Activated CD4-positive, alpha-beta memory T cell treated with anti-CD3 and anti-CD28 coated beads for 36 hours (primary cell): ENCODE data around the gene MAPK8IP3. TPM values are rescaled to one million over a fixed set of nuclear protein-coding genes. Genes with fewer than 3 reads are reported as not detected.
"Not testable (repeated sequence)": the region's sequence is repeated elsewhere in the genome, so short reads cannot be mapped to it uniquely, and the experiment has no call there.

ENCODE experiments used
- CTCF ChIA-PET: fragments of 350-600 bp; sonication (Branson Sonifier 250); formaldehyde crosslinking; loops from one replicate; lab custom pipeline; 2021; ENCODE audit warnings: antibody characterized with exemption, inconsistent platforms; lab: Charles Lee
- POLR2A ChIA-PET: fragments of 350-600 bp; sonication (Branson Sonifier 250); formaldehyde crosslinking; loops from one replicate; lab custom pipeline; 2021; ENCODE audit warnings: antibody characterized with exemption; lab: Charles Lee
- DNase-seq: peaks from one replicate; pipeline ENCODE4 v3.0.0-alpha.2; 2020
- H3K27ac Mint-ChIP-seq: one replicate; pipeline ENCODE4 v1.8.0; 2021; ENCODE audit warnings: mixed read lengths
- H3K27me3 Mint-ChIP-seq: one replicate; pipeline ENCODE4 v1.8.0; 2021; ENCODE audit warnings: mixed read lengths
- H3K36me3 Mint-ChIP-seq: one replicate; pipeline ENCODE4 v1.8.0; 2021; ENCODE audit warnings: mixed read lengths
- H3K4me1 Mint-ChIP-seq: one replicate; pipeline ENCODE4 v1.8.0; 2021; ENCODE audit warnings: low read depth, mixed read lengths
- H3K4me3 Mint-ChIP-seq: one replicate; pipeline ENCODE4 v1.8.0; 2021; ENCODE audit warnings: mild to moderate bottlenecking, mixed read lengths
- H3K9me3 Mint-ChIP-seq: one replicate; pipeline ENCODE4 v1.8.0; 2021; ENCODE audit warnings: mixed read lengths
- intact Hi-C: fragments of 100-400 bp; cut with micrococcal nuclease; formaldehyde crosslinking; loops from one replicate; pipeline ENCODE4 v1.15.1; 2023
- total RNA-seq, 2 experiments: library from RNA; stranded (reverse); gene quantifications; one replicate each; pipeline ENCODE4 v1.2.3, GENCODE V29; 2021

The MAPK8IP3 gene
- total RNA-seq, 2 experiments from 2014 or later: 51.7 to 56.8 TPM

GRCh38 chr16:1789643-1790045 is 83.6 kb downstream of the MAPK8IP3 start:
- intact Hi-C loops: no loop called here
- Mint-ChIP-seq H3K4me3 (no peak overlapping the region), H3K9me3 (no peaks in the 10 kb centered on the region), H3K27me3 (no peaks in the 10 kb centered on the region), H3K4me1 (peaks cover 5% of the 10 kb centered on the region), H3K27ac (no peak overlapping the region), H3K36me3 (peaks cover 5% of the 10 kb centered on the region)
- no peak for DNase-seq
- ChIA-PET CTCF (no interaction called here), POLR2A (no interaction called here)

- CTCF ChIA-PET: no interaction called here
- Mint-ChIP-seq H3K36me3 (peaks cover 5% of the 10 kb centered on the region), H3K27me3 (no peaks in the 10 kb centered on the region)
These were observed 84.2 kb downstream of the MAPK8IP3 start for GRCh38 chr16:1790261-1790610.

DNA sequence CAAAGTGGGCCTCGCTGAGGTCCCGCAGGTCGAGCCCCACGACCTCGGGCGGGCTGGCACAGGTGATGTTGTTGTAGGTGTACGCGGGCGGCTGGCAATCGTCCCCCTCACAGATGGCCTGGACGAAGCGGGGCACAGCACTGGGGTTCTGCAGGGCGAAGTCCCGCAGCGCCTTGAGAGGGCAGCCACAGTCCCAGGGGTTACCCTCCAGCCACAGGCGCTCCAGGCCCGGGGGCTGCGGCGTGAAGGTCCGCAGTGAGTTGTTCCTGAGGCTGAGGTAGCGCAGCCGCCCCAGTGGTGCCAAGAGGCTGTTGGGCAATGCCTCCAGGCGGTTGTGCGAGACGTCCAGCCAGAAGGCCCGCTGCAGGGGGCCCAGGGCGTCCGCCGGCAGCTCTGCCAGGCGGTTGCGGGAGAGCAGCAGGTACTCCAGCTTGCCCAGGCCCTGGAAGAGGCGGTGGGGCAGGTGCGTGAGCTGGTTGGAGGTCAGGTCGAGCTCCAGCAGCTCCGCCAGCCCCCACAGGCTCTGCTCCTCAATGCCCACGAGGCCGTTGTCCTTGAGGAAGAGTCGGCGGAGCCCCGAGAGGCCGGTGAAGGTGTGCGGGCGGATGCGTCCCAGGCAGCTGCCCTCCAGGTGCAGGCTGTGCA is 84.7 kb downstream of the MAPK8IP3 start:
- H3K4me1 Mint-ChIP-seq: no peaks in the 10 kb centered on the region
- H3K9me3 Mint-ChIP-seq: no peaks in the 10 kb centered on the region
- CTCF ChIA-PET: no interaction called here
- no peak overlapping the region for H3K27ac Mint-ChIP-seq
- POLR2A ChIA-PET: no interaction called here
- DNase-seq: no peak
- intact Hi-C loops: no loop called here
- H3K36me3 Mint-ChIP-seq: peaks cover 5% of the 10 kb centered on the region
- no peaks in the 10 kb centered on the region for H3K27me3 Mint-ChIP-seq
- H3K4me3 Mint-ChIP-seq: no peak overlapping the region

More at GRCh38 chr16:1790261-1790610, 84.2 kb downstream of the MAPK8IP3 start:
- Mint-ChIP-seq H3K27ac (no peak overlapping the region), H3K4me3 (no peak overlapping the region), H3K4me1 (peaks cover 2% of the 10 kb centered on the region), H3K9me3 (no peaks in the 10 kb centered on the region)
- intact Hi-C loops: no loop called here
- POLR2A ChIA-PET: no interaction called here
- no peak for DNase-seq

GRCh38 chr16:1791256-1791942 is 85.4 kb downstream of the MAPK8IP3 start:
- peaks cover 5% of the 10 kb centered on the region for H3K36me3 Mint-ChIP-seq
- H3K27ac Mint-ChIP-seq: no peak overlapping the region
- H3K27me3 Mint-ChIP-seq: no peaks in the 10 kb centered on the region
- ChIA-PET POLR2A (no interaction called here), CTCF (no interaction called here)
- H3K4me3 Mint-ChIP-seq: no peak overlapping the region
- no peaks in the 10 kb centered on the region for H3K9me3 Mint-ChIP-seq
- intact Hi-C loops: no loop called here
- no peak for DNase-seq
- no peaks in the 10 kb centered on the region for H3K4me1 Mint-ChIP-seq

- peaks cover 2% of the 10 kb centered on the region for H3K9me3 Mint-ChIP-seq
- intact Hi-C loops: no loop called here
- H3K4me3 Mint-ChIP-seq: no peak overlapping the region
- H3K27me3 Mint-ChIP-seq: no peaks in the 10 kb centered on the region
- CTCF ChIA-PET: no interaction called here
- POLR2A ChIA-PET: interaction anchor here (0.6 to 1.2 kb wide), 2 partner anchors 12 to 224 kb away, joined by 3 read pairs; no protein-coding TSS in a partner anchor
- H3K4me1 Mint-ChIP-seq: no peaks in the 10 kb centered on the region
- no peak overlapping the region for H3K27ac Mint-ChIP-seq
- no peak for DNase-seq
- peaks cover 6% of the 10 kb centered on the region for H3K36me3 Mint-ChIP-seq
These were observed 86.2 kb downstream of the MAPK8IP3 start for GRCh38 chr16:1791943-1792812.

- H3K27ac Mint-ChIP-seq: no peak overlapping the region
- ChIA-PET POLR2A (interaction anchor here (0.6 to 1.2 kb wide), 2 partner anchors 13 to 223 kb away, joined by 3 read pairs; no protein-coding TSS in a partner anchor), CTCF (no interaction called here)
- H3K9me3 Mint-ChIP-seq: peaks cover 7% of the 10 kb centered on the region
- DNase-seq: no peak
- no peaks in the 10 kb centered on the region for H3K27me3 Mint-ChIP-seq
- intact Hi-C loops: no loop called here
- no peaks in the 10 kb centered on the region for H3K4me1 Mint-ChIP-seq
- H3K4me3 Mint-ChIP-seq: no peak overlapping the region
- H3K36me3 Mint-ChIP-seq: peaks cover 7% of the 10 kb centered on the region
These were observed 87.0 kb downstream of the MAPK8IP3 start for GRCh38 chr16:1792836-1793577.

DNA sequence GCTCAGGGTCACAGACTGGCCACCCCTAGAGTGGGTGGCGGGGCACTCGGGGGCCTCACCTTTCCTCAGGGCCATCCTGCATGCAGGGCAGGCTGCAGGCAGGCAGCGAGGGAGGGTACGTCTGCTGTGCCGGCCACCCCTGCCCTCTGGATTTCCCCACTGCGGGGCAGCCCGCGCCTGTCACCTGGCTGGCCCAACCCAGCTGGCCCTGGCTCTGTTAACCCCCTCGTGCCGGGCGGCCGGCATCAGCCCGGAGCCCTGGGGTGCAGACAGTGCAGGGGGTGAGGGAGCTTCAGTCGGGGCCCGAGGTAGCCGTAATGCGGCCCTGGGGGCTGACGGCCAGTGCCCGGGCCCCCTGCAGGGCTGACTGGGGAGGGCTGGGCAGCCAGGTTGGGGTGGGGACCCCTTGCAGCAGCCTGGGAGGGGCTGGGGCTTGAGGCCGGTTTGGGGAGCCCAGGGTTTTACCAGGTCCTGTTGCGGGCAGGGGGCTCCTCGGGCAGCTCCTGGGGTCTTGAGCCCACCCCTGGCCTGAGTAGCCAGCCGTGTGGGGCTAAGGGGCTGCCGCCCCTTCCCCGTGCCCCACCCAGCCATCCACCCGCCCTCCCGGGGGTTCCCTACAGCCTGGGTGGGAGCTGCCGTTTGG is 87.7 kb downstream of the MAPK8IP3 start, which contains the start of gene IGFALS:
Gene IGFALS (minus strand): TSS at position 128 of the 643 bp plus-strand sequence. CDS start 53 bp downstream, at position 75.
- Mint-ChIP-seq H3K36me3 (peaks cover 7% of the 10 kb centered on the region), H3K27me3 (no peaks in the 10 kb centered on the region), H3K4me3 (no peak within 1 kb of the TSS), H3K9me3 (peaks cover 8% of the 10 kb centered on the region), H3K27ac (no peak within 1 kb of the TSS), H3K4me1 (no peaks in the 10 kb centered on the region)
- CTCF ChIA-PET: no interaction called here
- POLR2A ChIA-PET: interaction anchor here (1.2 kb wide), 1 partner anchor 13 kb away, joined by 3 read pairs; no protein-coding TSS in a partner anchor
- intact Hi-C loops: no loop called here
- no peak for DNase-seq

DNA sequence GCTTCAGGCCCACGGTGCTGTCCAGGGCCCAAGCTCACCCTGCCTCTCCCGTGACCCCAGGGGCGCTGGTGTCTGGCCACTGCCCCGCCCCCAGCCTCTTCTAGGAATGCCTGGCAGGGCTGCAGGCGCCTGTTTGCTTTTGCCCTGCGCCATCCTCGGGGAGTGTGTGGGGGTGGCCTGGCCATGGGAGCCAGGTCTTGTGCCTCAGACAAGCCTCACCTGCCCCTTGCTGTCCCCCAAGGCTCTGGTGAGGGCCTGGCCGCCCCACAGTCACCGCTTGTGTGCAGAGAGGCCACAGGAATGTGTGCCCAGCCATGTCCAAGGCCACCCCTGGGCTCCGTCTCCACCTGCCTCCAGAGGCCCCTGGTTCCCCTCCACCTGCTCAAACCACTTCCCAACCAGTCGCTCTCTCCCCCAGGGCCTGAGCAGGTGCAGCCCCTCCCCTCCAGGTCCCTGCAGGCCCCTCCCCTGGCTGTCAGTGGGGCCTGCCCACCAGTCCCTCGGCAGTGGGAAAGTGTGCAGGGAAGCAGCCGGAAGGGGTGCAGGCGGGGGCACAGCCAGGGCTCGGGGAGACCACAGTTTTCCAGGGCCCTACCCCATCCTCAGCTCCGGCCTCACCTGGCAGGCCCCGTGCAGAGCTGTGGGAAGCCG is 88.4 kb downstream of the MAPK8IP3 start:
- ChIA-PET CTCF (no interaction called here), POLR2A (no interaction called here)
- peaks cover 15% of the 10 kb centered on the region for H3K9me3 Mint-ChIP-seq
- H3K36me3 Mint-ChIP-seq: peaks cover 4% of the 10 kb centered on the region
- no peak overlapping the region for H3K4me3 Mint-ChIP-seq
- H3K27ac Mint-ChIP-seq: no peak overlapping the region
- no peak for DNase-seq
- H3K27me3 Mint-ChIP-seq: no peaks in the 10 kb centered on the region
- no peaks in the 10 kb centered on the region for H3K4me1 Mint-ChIP-seq
- intact Hi-C loops: no loop called here

DNA sequence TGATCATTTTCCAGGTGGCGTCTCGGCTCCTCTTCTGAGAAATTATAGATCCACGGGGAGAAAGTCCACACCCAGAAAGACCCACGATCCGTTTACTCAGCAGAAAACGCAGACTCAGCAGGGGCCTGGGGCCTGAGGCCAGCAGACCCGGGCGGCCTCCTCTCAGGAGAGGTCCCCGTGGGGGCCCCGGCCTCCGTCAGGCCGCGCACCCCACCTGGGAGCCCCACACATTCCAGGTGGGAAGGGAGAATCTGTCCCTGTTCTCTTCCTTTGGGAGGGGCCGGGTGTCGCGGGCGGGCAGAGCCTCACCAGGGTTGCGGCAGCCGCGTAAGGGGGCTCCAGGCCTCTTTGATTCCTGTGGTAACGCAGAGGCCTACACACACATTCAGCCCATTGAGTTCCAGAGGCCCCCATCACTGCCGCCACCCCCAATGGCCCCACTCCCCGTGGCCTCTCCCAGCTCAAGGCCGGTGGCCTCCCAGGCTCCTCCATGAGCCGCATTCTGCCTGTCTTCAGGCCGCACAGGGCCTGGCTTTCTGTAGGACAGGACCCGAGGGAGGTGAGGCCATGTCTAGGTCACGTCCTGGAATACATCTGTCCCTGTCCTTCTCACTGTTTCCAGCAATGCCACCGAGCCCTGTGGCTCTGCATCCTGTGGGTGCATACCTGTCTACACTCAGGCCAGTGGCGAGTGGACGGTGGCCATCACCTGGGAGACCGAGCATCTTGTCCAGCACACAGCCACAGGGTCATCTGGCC is 89.1 kb downstream of the MAPK8IP3 start:
- ChIA-PET POLR2A (no interaction called here), CTCF (no interaction called here)
- no peak for DNase-seq
- Mint-ChIP-seq H3K27ac (no peak overlapping the region), H3K36me3 (peaks cover 5% of the 10 kb centered on the region), H3K9me3 (peaks cover 22% of the 10 kb centered on the region), H3K4me1 (no peaks in the 10 kb centered on the region), H3K4me3 (no peak overlapping the region), H3K27me3 (no peaks in the 10 kb centered on the region)
- intact Hi-C loops: no loop called here

DNA sequence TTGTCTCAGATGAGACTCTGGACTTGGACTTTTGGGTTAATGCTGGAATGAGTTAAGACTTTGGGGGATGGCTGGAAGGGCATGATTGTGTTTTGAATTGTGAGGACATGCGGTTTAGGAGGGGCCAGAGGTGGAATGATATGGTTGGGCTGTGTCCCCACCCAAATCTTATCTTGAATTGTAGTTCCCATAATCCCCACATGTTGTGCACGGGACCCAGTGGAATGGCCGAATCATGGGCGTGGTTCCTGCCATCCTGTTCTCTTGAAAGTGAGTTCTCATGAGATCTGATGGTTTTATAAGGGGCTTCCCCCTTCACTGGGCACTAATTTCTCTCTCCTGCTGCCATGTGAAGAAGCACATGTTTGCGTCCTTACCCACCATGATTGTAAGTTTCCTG is 93.3 kb downstream of the MAPK8IP3 start:
- intact Hi-C loops, DNase-seq, H3K27ac Mint-ChIP-seq, POLR2A ChIA-PET, H3K4me1 Mint-ChIP-seq, H3K36me3 Mint-ChIP-seq, H3K4me3 Mint-ChIP-seq, H3K27me3 Mint-ChIP-seq: not testable (repeated sequence)
- CTCF ChIA-PET: interaction anchor here (1.3 kb wide), 1 partner anchor 25 kb away, joined by 3 read pairs; no protein-coding TSS in a partner anchor
- peaks cover 25% of the 10 kb centered on the region for H3K9me3 Mint-ChIP-seq
